OCI-LY3 (cell line): ENCODE data around the gene IL1RAPL1.

ENCODE experiments used
- H2AFZ ChIP-seq: fragments of 200-600, 300-600 bp; shearing (Covaris generic); 2 replicates; pipeline ENCODE4 v1.6.0; 2014; ENCODE audit warnings: antibody characterized with exemption, low read depth, low read length
- H3K27ac ChIP-seq: fragments of 200-600, 300-600 bp; sonication (generic); 2 replicates; pipeline ENCODE4 v1.5.1; 2014; ENCODE audit warnings: mild to moderate bottlenecking, low read length, moderate library complexity, mixed read lengths
- H3K27me3 ChIP-seq: fragments of 200-600, 300-600 bp; sonication (generic); 2 replicates; pipeline ENCODE4 v1.6.1; 2014; ENCODE audit warnings: low read depth, low read length, mixed read lengths
- H3K36me3 ChIP-seq: fragments of 200-600, 300-600 bp; sonication (generic); replicated peaks from 2 replicates; pipeline ENCODE3; 2014; ENCODE audit warnings: low read depth, low read length, mixed read lengths
- H3K4me1 ChIP-seq: fragments of 300-600, 200-600 bp; sonication (generic); 2 replicates; pipeline ENCODE4 v1.6.1; 2014; ENCODE audit warnings: low read length, mixed read lengths
- H3K4me2 ChIP-seq: fragments of 200-600, 300-600 bp; sonication (generic); 2 replicates; pipeline ENCODE4 v1.6.1; 2014; ENCODE audit warnings: low read length, mixed read lengths
- H3K4me3 ChIP-seq: fragments of 300-600, 200-600 bp; sonication (generic); 2 replicates; pipeline ENCODE4 v1.5.1; 2014; ENCODE audit warnings: antibody characterized with exemption, mild to moderate bottlenecking, low read length, moderate library complexity
- H3K79me2 ChIP-seq: fragments of 300-600, 200-600 bp; shearing (Covaris generic); 2 replicates; pipeline ENCODE4 v1.6.1; 2014; ENCODE audit warnings: mild to moderate bottlenecking, low read length, mixed read lengths
- H3K9ac ChIP-seq: fragments of 300-600, 200-600 bp; shearing (Covaris generic); 2 replicates; pipeline ENCODE4 v1.6.0; 2014; ENCODE audit warnings: mild to moderate bottlenecking, low read length, moderate library complexity
- H3K9me3 ChIP-seq: fragments of 200-600, 300-600 bp; shearing (Covaris generic); 2 replicates; pipeline ENCODE4 v1.6.1; 2014; ENCODE audit warnings: low read length, mixed read lengths; ENCODE audit not compliant: insufficient read depth
- H4K20me1 ChIP-seq: fragments of 200-600, 300-600 bp; sonication (generic); 2 replicates; pipeline ENCODE4 v1.6.1; 2016; ENCODE audit warnings: low read length, mixed read lengths; ENCODE audit not compliant: insufficient read depth
- EZH2phosphoT487 ChIP-seq: fragments of 200-600 bp; shearing (Covaris generic); IDR thresholded peaks from 2 replicates; pipeline ENCODE4 v1.6.1; 2018; ENCODE audit warnings: antibody characterized with exemption, mixed run types, low read depth
- TF ChIP-seq, protein P1 (sequence below): fragments of 200-600, 300-600 bp; sonication (generic); IDR thresholded peaks from 2 replicates; pipeline ENCODE4 v1.5.1; 2014; ENCODE audit warnings: antibody characterized with exemption, low read length, low read depth

Gene IL1RAPL1

DNA sequence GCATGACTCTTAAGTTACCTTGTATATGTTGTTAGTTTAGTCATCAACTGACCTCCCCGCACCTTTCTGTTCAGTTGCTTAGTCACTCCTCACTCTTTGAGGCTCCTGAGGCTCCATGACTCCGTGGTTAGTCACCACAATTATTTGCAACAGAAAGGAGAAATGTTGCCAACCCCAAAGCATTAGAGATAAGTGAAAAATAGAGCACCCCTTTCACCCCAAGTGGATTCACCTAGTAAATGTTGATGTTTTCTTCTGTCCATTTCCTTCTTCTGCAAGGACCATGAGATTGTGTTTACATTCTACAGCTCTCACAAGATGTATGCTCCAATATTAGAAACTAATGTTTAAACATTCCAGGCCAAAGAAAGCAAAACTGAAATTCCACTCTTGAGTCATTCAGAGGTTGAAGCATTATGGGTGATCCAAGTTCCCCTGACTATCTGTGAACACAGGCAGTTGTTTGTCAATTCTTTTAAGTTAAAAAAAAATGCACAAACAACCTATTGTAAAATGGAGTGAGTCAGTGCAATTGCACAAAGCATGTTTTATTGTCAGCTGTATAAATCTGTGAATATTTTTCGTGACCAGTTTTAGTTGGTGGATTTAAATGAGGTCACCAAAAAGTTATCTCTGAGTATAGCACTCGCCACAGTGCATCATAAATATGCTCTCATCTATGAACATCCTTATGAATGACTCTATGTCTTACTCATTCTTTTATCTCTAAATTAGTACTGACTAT is 1075.7 kb downstream of the IL1RAPL1 start:
- Histone ChIP-seq H3K4me2 (peak overlapping the region; percentile 1; the same call in 1 of the 2 replicates), H3K4me3 (no peak overlapping the region), H3K27ac (no peak overlapping the region), H3K36me3 (no peaks in the 10 kb centered on the region), H3K9ac (no peak overlapping the region), H3K79me2 (no peaks in the 10 kb centered on the region), H3K9me3 (no peaks in the 10 kb centered on the region), H4K20me1 (no peaks in the 10 kb centered on the region), H3K27me3 (no peaks in the 10 kb centered on the region), H2AFZ (no peak overlapping the region), H3K4me1 (peaks cover 8% of the 10 kb centered on the region)
- TF ChIP-seq, protein P1, sequence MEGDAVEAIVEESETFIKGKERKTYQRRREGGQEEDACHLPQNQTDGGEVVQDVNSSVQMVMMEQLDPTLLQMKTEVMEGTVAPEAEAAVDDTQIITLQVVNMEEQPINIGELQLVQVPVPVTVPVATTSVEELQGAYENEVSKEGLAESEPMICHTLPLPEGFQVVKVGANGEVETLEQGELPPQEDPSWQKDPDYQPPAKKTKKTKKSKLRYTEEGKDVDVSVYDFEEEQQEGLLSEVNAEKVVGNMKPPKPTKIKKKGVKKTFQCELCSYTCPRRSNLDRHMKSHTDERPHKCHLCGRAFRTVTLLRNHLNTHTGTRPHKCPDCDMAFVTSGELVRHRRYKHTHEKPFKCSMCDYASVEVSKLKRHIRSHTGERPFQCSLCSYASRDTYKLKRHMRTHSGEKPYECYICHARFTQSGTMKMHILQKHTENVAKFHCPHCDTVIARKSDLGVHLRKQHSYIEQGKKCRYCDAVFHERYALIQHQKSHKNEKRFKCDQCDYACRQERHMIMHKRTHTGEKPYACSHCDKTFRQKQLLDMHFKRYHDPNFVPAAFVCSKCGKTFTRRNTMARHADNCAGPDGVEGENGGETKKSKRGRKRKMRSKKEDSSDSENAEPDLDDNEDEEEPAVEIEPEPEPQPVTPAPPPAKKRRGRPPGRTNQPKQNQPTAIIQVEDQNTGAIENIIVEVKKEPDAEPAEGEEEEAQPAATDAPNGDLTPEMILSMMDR = no peak
- no peak for TF ChIP-seq EZH2phosphoT487

DNA sequence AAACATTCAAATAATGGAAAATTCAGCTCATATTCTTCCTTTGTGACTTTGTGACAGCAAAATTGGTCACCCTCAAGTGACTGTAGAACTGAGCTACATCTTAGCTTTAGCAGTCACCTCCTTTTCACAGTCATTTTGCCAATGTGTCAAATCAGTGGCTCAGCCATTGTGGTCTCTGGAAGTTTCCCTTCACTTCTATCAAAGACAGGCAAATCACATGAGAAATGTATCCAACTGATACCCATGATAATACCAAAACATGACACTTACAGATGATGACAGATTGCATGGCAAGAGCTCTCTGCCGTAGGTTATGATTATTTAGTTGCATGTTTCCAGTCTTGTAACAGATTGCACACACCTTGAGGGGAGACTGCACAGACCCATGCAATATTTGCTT is 1078.3 kb downstream of the IL1RAPL1 start:
- no peaks in the 10 kb centered on the region for H3K27me3 ChIP-seq
- H4K20me1 ChIP-seq = no peaks in the 10 kb centered on the region
- H3K4me3 ChIP-seq = no peak overlapping the region
- H3K4me1 ChIP-seq = peaks cover 8% of the 10 kb centered on the region
- no peaks in the 10 kb centered on the region for H3K36me3 ChIP-seq
- H3K4me2 ChIP-seq = no peak overlapping the region
- no peaks in the 10 kb centered on the region for H3K79me2 ChIP-seq
- TF ChIP-seq EZH2phosphoT487 = no peak
- TF ChIP-seq, protein P1 = no peak
- no peaks in the 10 kb centered on the region for H3K9me3 ChIP-seq
- H3K9ac ChIP-seq = no peak overlapping the region
- H2AFZ ChIP-seq = no peak overlapping the region
- H3K27ac ChIP-seq = no peak overlapping the region

DNA sequence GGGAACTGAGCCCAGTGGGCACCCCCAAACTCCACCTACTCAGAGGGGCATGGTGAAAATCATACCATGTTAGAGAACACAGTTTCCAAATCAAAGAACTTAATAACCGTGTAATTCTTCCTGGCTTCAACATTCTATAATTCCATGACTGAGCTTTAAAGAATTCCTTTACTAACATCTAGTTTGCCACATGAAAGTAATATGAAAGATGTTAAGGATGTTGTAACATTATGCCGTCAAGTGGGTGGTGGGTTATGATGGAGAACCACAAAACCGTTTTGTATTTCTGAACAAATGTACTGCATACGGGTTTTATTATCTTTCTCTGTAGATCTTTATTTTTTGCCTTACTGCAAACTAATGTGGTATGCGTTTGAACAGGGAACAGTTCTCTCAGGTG is 1079.1 kb downstream of the IL1RAPL1 start:
- TF ChIP-seq, protein P1 = no peak
- TF ChIP-seq EZH2phosphoT487 = no peak
- Histone ChIP-seq H3K27me3 (no peaks in the 10 kb centered on the region), H3K4me3 (no peak overlapping the region), H3K79me2 (no peaks in the 10 kb centered on the region), H3K9ac (no peak overlapping the region), H3K9me3 (no peaks in the 10 kb centered on the region), H3K4me1 (peaks cover 8% of the 10 kb centered on the region), H3K36me3 (no peaks in the 10 kb centered on the region), H3K27ac (no peak overlapping the region), H3K4me2 (no peak overlapping the region), H2AFZ (no peak overlapping the region), H4K20me1 (no peaks in the 10 kb centered on the region)

DNA sequence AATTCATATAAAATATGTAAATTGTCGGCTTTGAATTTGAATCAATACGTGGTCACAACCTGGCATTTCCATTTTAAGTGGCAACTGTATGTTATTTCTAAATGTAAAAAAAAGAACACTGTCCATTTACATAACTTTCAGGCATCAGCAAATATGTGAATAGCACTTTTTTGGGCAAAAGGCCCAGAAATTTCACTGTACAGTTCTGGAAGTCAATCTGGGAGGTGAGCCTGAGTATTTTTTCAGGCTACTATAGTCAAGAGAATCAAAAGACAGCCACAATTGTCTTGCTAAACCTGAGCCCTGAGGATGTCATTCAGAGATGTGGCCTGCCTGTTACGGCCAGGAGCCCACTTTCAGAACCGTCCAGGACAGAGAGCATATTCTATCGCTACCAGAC is 1084.2 kb downstream of the IL1RAPL1 start:
- Histone ChIP-seq H3K4me3 (no peak overlapping the region), H2AFZ (no peak overlapping the region), H3K27ac (no peak overlapping the region), H4K20me1 (no peaks in the 10 kb centered on the region), H3K79me2 (no peaks in the 10 kb centered on the region), H3K9ac (no peak overlapping the region), H3K27me3 (no peaks in the 10 kb centered on the region), H3K4me2 (no peak overlapping the region), H3K4me1 (no peaks in the 10 kb centered on the region), H3K36me3 (no peaks in the 10 kb centered on the region), H3K9me3 (no peaks in the 10 kb centered on the region)
- no peak for TF ChIP-seq EZH2phosphoT487
- TF ChIP-seq, protein P1 = no peak
